K562 (cell line): ENCODE results near the gene ADARB2. TPM values are rescaled to one million over a fixed set of nuclear protein-coding genes. Genes with fewer than 3 reads are reported as not detected.

ENCODE experiments used
- ATAC-seq: fragments of 200-7000 bp; cut with Tn5 transposase; 3 replicates; pipeline ENCODE4 v1.9.1; 2020; ENCODE audit warnings: moderate library complexity
- BruUV-seq: library from RNA; stranded (reverse); fragments of 400-500 nt; replicated peaks from 2 replicates; lab custom pipeline; 2021; lab: Mats Ljungman, UMichigan
- CTCF ChIA-PET: fragments of 300-600 bp; formaldehyde crosslinking; extraction: SDS; loops from one replicate; lab custom pipeline; 2021; ENCODE audit warnings: low intra/inter-chr PET ratio; lab: Yijun Ruan, JAX
- POLR2A ChIA-PET: fragments of 300-600, 350-650 bp; sonication (Branson Sonifier 250); formaldehyde crosslinking; extraction: SDS; loops from one replicate; lab custom pipeline; 2021; ENCODE audit warnings: antibody characterized with exemption, inconsistent platforms; lab: Yijun Ruan, JAX
- DNase-seq, 4 experiments: peaks; one replicate each; pipeline versions ENCODE4 v3.0.0 to v3.0.0-alpha.2; 2011 to 2018; ENCODE audit warnings: low spot score in 3 of 4, mixed read lengths in 3 of 4; ENCODE audit errors: extremely low read depth in 1 of 4
- FAIRE-seq: peaks from 2 replicates; lab custom pipeline; 2011; peaks lifted over from hg19 to GRCh38; lab: Jason Lieb, UNC
- H2AFZ ChIP-seq: 2 replicates; pipeline ENCODE4 v1.6.0; 2011; ENCODE audit warnings: low read depth, low read length, control low read depth, inconsistent platforms
- H3K27ac ChIP-seq: fragments of 200-600 bp; 3 replicates; pipeline ENCODE4 v1.8.0; 2011; ENCODE audit warnings: low read depth, mild to moderate bottlenecking, control low read depth, inconsistent platforms, low read length, moderate library complexity, mixed read lengths; ENCODE audit errors: extremely low read depth
- H3K27me3 ChIP-seq, 2 experiments: fragments of 300-600 bp in 1 of 2; 2 replicates in 1 of 2; 3 replicates in 1 of 2; pipeline versions ENCODE4 v1.6.0 to v1.8.0; 2011; ENCODE audit warnings: inconsistent platforms in 2 of 2, low read length in 2 of 2, mild to moderate bottlenecking in 1 of 2, mixed read lengths in 1 of 2, moderate library complexity in 1 of 2; ENCODE audit not compliant: control insufficient read depth in 2 of 2, insufficient read depth in 2 of 2
- H3K36me3 ChIP-seq: fragments of 300-600 bp; 3 replicates; pipeline ENCODE4 v1.8.0; 2011; ENCODE audit warnings: mild to moderate bottlenecking, low read length, inconsistent platforms; ENCODE audit not compliant: control insufficient read depth, insufficient read depth
- H3K4me1 ChIP-seq, 2 experiments: fragments of 200-600 bp in 1 of 2; replicated peaks in 1 of 2; 2 replicates in 1 of 2; 3 replicates in 1 of 2; pipeline versions ENCODE4 v1.5.1 to v1.8.0; 2011; ENCODE audit warnings: inconsistent platforms in 2 of 2, low read length in 2 of 2, mild to moderate bottlenecking in 1 of 2, mixed read lengths in 1 of 2, moderate library complexity in 1 of 2; ENCODE audit not compliant: control insufficient read depth in 2 of 2, insufficient read depth in 2 of 2
- H3K4me2 ChIP-seq: 2 replicates; pipeline ENCODE4 v1.6.1; 2011; ENCODE audit warnings: low read length, control low read depth, inconsistent platforms, mixed read lengths; ENCODE audit not compliant: insufficient read depth
- H3K4me3 ChIP-seq: fragments of 200-600 bp; sonication (generic), shearing (Covaris generic); 2 replicates; pipeline ENCODE4 v1.5.1; 2016; ENCODE audit warnings: control low read depth, inconsistent platforms
- H3K79me2 ChIP-seq: fragments of 200-600 bp; 3 replicates; pipeline ENCODE4 v1.8.0; 2011; ENCODE audit warnings: low read length, inconsistent platforms; ENCODE audit not compliant: control insufficient read depth, insufficient read depth
- H3K9ac ChIP-seq, 2 experiments: 2 replicates each; pipeline versions ENCODE4 v1.6.0 to v1.6.1; 2011; ENCODE audit warnings: low read depth in 2 of 2, low read length in 2 of 2, control low read depth in 1 of 2, inconsistent platforms in 1 of 2, mild to moderate bottlenecking in 1 of 2, mixed read lengths in 1 of 2; ENCODE audit not compliant: insufficient read depth in 1 of 2
- H3K9me1 ChIP-seq: one replicate; pipeline ENCODE4 v1.6.0; 2011; ENCODE audit warnings: inconsistent platforms, mild to moderate bottlenecking, low read length, moderate library complexity; ENCODE audit not compliant: control insufficient read depth, insufficient read depth
- H3K9me3 ChIP-seq: replicated peaks from 2 replicates; pipeline ENCODE4 v1.5.1; 2011; ENCODE audit warnings: low read depth, low read length, inconsistent platforms; ENCODE audit not compliant: control insufficient read depth, insufficient read depth
- H4K20me1 ChIP-seq: replicated peaks from 2 replicates; pipeline ENCODE4 v1.6.1; 2011; ENCODE audit warnings: low read length, inconsistent platforms, mixed read lengths; ENCODE audit not compliant: control insufficient read depth, insufficient read depth
- EP300 ChIP-seq: IDR thresholded peaks from 2 replicates; pipeline ENCODE4 v1.6.1; 2012; ENCODE audit warnings: low read length, improper control_type of control experiment
- ESRRA ChIP-seq: fragments of 450-650 bp; IDR thresholded peaks from 2 replicates; pipeline ENCODE4 v1.6.1; 2014; ENCODE audit warnings: low read depth, mild to moderate bottlenecking, moderate library complexity, borderline replicate concordance
- FOXA3 ChIP-seq, 2 experiments: fragments of 450-650 bp in 1 of 2; sonication (generic) in 1 of 2; formaldehyde crosslinking; IDR thresholded peaks in 1 of 2; conservative IDR thresholded peaks in 1 of 2; 2 replicates each; pipeline versions ENCODE4 v1.4.0 to v1.8.0; 2020 to 2022; ENCODE audit warnings: mild to moderate bottlenecking in 2 of 2, missing genetic modification reagents in 1 of 2
- HMG20B ChIP-seq: fragments of 250-450 bp; sonication (Bioruptor Pico); IDR thresholded peaks from 2 replicates; pipeline ENCODE4 v1.5.0; 2021; ENCODE audit warnings: mild to moderate bottlenecking
- KLF10 ChIP-seq: fragments of 250-450 bp; sonication (Bioruptor Pico); IDR thresholded peaks from 2 replicates; pipeline ENCODE4 v1.6.1; 2021; ENCODE audit warnings: matching md5 sums
- MCM7 ChIP-seq, 2 experiments: fragments of 450-650 bp; IDR thresholded peaks; 2 replicates each; pipeline ENCODE4 v1.6.1; 2016 to 2018
- PHTF2 ChIP-seq: fragments of 250-450 bp; sonication (Bioruptor Pico); IDR thresholded peaks from 2 replicates; pipeline ENCODE4 v1.5.0; 2021; ENCODE audit warnings: mild to moderate bottlenecking
- SMAD1 ChIP-seq: fragments of 150-350 bp; IDR thresholded peaks from 2 replicates; pipeline ENCODE4 v1.6.1; 2014; ENCODE audit warnings: low read length, low read depth; ENCODE audit not compliant: partially characterized antibody
- TARDBP ChIP-seq: fragments of 450-650 bp; IDR thresholded peaks from 2 replicates; pipeline ENCODE4 v1.6.1; 2016
- TRIM24 ChIP-seq, 2 experiments: fragments of 450-650 bp; IDR thresholded peaks; 2 replicates each; pipeline ENCODE4 v1.6.1; 2016
- ZFP36 ChIP-seq: fragments of 150-350 bp; IDR thresholded peaks from 2 replicates; pipeline ENCODE4 v1.6.1; 2018; ENCODE audit warnings: low read length, low read depth; ENCODE audit not compliant: partially characterized antibody
- ZNF12 ChIP-seq: sonication (generic); formaldehyde crosslinking; IDR thresholded peaks from 2 replicates; pipeline ENCODE4 v1.4.0; 2020; ENCODE audit warnings: mild to moderate bottlenecking, missing genetic modification reagents
- ZNF316 ChIP-seq: fragments of 450-650 bp; IDR thresholded peaks from 2 replicates; pipeline ENCODE4 v1.6.1; 2016
- WGBS: fragments of 100-300 bp; shearing (Covaris generic); methylation state at CpG from one replicate; pipeline ENCODE4 v1.1.6; 2016; ENCODE audit warnings: low coverage, mixed read lengths; ENCODE audit not compliant: insufficient coverage; ENCODE audit errors: missing lambda C conversion rate; 5-methylcytosine and 5-hydroxymethylcytosine counted together
- in situ Hi-C: fragments of 300-500 bp; cut with MboI; formaldehyde crosslinking; loops from 4 replicates; pipeline ENCODE4 v1.15.0; 2018; ENCODE audit warnings: inconsistent platforms, mixed read lengths
- intact Hi-C: fragments of 100-400 bp; cut with micrococcal nuclease; formaldehyde crosslinking; loops from 2 replicates; pipeline ENCODE4 v1.14.2; 2022
- polyA plus RNA-seq, 8 experiments: library from polyadenylated mRNA; depleted of rRNA in 4 of 8; stranded (reverse) in 5 of 8; unstranded in 3 of 8; fragments of >200 nt; fragmentation: Nextera tagmentation in 2 of 8; fragmentation: Illumina TruSeq in 1 of 8; extraction: Ambion mirVana in 2 of 8; extraction: Trizol in 1 of 8; gene quantifications; 2 replicates each; pipeline versions ENCODE4 v1.2.1 to v1.2.3, GENCODE V29; 2011 to 2014; ENCODE audit warnings: inconsistent platforms in 1 of 8, missing spikeins in 1 of 8
- total RNA-seq, 7 experiments: library from RNA; depleted of rRNA in 6 of 7; stranded (reverse); fragments of >200 nt in 6 of 7; fragmentation: Illumina TruSeq in 2 of 7; extraction: Trizol in 2 of 7; gene quantifications; 2 replicates each; pipeline versions ENCODE4 v1.2.1 to v1.2.3, GENCODE V29; 2011 to 2021; ENCODE audit warnings: low replicate concordance in 1 of 7
- TF ChIP-seq, protein P1 (sequence below): fragments of 450-650 bp; IDR thresholded peaks from 2 replicates; pipeline ENCODE4 v1.6.1; 2016; ENCODE audit warnings: missing biosample characterization, missing genetic modification characterization
- TF ChIP-seq, protein P2 (sequence below): fragments of 450-650 bp; formaldehyde crosslinking; IDR thresholded peaks from 2 replicates; pipeline ENCODE4 v1.4.0; 2020; ENCODE audit warnings: mild to moderate bottlenecking, mixed read lengths
- TF ChIP-seq, protein P3 (sequence below), 2 experiments: fragments of 450-650 bp; IDR thresholded peaks; 2 replicates each; pipeline ENCODE4 v1.6.1; 2016

ADARB2 gene
- total and polyA plus RNA-seq, 9 of the 15 experiments (the other 6 are each of a cell fraction or from before 2014, with no cell fraction given): not detected

DNA sequence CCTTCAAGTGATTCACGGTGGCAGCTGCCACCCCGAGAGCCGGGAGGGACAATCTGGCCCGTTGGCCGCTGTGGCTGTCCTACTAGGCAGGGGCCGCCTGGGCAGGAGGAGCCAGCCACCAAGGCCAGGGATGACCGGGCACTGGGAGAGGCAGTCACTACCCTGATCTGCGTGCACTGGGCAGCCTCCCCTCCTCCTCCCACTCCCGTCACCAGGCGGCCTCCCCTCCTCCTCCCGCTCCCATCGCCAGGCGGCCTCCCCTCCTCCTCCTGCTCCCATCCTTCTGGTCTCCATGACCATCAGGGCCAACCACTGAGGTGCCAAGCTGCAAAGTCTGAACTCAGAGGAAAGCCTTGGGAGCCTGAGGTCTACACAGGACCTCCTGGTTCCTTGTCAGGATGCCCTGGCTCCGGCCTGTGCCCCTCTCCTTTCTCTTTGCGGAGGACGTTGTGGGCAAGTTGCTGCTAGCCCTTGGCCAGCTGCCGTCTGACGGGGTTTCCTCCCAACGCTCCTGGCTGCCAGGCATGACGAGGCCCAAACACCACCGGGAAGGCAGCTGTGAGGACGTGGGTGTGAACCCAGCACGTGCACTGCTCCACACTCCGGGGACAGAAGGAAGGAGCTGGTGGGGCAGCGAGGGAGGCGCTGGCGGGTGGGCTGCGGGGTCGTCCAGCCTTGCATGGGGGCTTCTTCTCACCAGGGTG, 550.0 kb downstream of the ADARB2 start:
- DNase-seq (no peak), FAIRE-seq (no peak), ATAC-seq (no peak)
- Histone ChIP-seq H3K79me2 (no peaks in the 10 kb centered on the region), H3K4me3 (no peak overlapping the region), H3K4me2 (no peak overlapping the region), H2AFZ (no peak overlapping the region), H3K9me3 (no peaks in the 10 kb centered on the region), H3K4me1 (peaks cover 0 to 22% of the 10 kb centered on the region in 2 experiments; a peak in 3 of 5 replicates), H3K9ac (no peak overlapping the region; a peak in 1 of 4 replicates), H3K27me3 (peaks cover 80 to 96% of the 10 kb centered on the region in 2 experiments), H3K27ac (no peak overlapping the region), H3K36me3 (no peaks in the 10 kb centered on the region)
- in situ Hi-C loops: no loop called here
- WGBS: 5% methylated on average over 24 of the region's 29 CpGs
- POLR2A ChIA-PET: interaction anchor here (0.6 kb wide), 1 partner anchor 67 kb away, joined by 3 read pairs; no protein-coding TSS in a partner anchor
- intact Hi-C loops: no loop called here
- CTCF ChIA-PET: no interaction called here
- no TSS peak for BruUV-seq
- no peak for TF ChIP-seq ZNF316
- TF ChIP-seq ESRRA: no peak
- no peak for TF ChIP-seq PHTF2 (CRISPR knock-in tag)
- no peak for TF ChIP-seq KLF10
- TF ChIP-seq, protein P1, sequence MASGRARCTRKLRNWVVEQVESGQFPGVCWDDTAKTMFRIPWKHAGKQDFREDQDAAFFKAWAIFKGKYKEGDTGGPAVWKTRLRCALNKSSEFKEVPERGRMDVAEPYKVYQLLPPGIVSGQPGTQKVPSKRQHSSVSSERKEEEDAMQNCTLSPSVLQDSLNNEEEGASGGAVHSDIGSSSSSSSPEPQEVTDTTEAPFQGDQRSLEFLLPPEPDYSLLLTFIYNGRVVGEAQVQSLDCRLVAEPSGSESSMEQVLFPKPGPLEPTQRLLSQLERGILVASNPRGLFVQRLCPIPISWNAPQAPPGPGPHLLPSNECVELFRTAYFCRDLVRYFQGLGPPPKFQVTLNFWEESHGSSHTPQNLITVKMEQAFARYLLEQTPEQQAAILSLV (tag): no peak
- no peak for TF ChIP-seq HMG20B (CRISPR knock-in tag)
- TF ChIP-seq ZFP36: no peak
- TF ChIP-seq EP300: no peak
- no peak for TF ChIP-seq FOXA3 (CRISPR knock-in tag; conservative IDR thresholded peaks at IDR 0.05 in 1 of 2, IDR thresholded peaks at IDR 0.05 in 1 of 2)
- TF ChIP-seq, protein P2, sequence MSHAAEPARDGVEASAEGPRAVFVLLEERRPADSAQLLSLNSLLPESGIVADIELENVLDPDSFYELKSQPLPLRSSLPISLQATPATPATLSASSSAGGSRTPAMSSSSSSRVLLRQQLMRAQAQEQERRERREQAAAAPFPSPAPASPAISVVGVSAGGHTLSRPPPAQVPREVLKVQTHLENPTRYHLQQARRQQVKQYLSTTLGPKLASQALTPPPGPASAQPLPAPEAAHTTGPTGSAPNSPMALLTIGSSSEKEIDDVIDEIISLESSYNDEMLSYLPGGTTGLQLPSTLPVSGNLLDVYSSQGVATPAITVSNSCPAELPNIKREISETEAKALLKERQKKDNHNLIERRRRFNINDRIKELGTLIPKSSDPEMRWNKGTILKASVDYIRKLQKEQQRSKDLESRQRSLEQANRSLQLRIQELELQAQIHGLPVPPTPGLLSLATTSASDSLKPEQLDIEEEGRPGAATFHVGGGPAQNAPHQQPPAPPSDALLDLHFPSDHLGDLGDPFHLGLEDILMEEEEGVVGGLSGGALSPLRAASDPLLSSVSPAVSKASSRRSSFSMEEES (CRISPR knock-in tag): no peak
- TF ChIP-seq ZNF12 (CRISPR knock-in tag): no peak
- TF ChIP-seq, protein P3, sequence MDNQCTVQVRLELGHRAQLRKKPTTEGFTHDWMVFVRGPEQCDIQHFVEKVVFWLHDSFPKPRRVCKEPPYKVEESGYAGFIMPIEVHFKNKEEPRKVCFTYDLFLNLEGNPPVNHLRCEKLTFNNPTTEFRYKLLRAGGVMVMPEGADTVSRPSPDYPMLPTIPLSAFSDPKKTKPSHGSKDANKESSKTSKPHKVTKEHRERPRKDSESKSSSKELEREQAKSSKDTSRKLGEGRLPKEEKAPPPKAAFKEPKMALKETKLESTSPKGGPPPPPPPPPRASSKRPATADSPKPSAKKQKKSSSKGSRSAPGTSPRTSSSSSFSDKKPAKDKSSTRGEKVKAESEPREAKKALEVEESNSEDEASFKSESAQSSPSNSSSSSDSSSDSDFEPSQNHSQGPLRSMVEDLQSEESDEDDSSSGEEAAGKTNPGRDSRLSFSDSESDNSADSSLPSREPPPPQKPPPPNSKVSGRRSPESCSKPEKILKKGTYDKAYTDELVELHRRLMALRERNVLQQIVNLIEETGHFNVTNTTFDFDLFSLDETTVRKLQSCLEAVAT (IDR thresholded peaks at IDR 0.05): no peak
- no peak for TF ChIP-seq TARDBP
- no peak for TF ChIP-seq MCM7 (IDR thresholded peaks at IDR 0.05)
- TF ChIP-seq SMAD1: no peak
- no peak for TF ChIP-seq TRIM24 (IDR thresholded peaks at IDR 0.05)
- TF ChIP-seq, all 486 proteins: peak for 0
- peaks cover 23% of the 10 kb centered on the region; the same call in 1 of the 2 replicates for H4K20me1 ChIP-seq
- no peaks in the 10 kb centered on the region for H3K9me1 ChIP-seq
